ENCODE data around the gene RPL7A.

RPL7A gene

GRCh38 chr9:133304477-133305377 is 43.3 kb upstream of the RPL7A start:
- POLR2A ChIA-PET: interaction anchor here (0.7 kb wide), 1 partner anchor 66 kb away, joined by 4 read pairs; no protein-coding TSS in a partner anchor
- Histone ChIP-seq H3K27me3 (replicated peaks in 2 of 5; ENCODE audit: control insufficient read depth in 4 of 5, insufficient read depth in 5 of 5, low read length in 4 of 5) (peaks cover 0 to 6% (median 0%) of the 10 kb centered on the region in 5 experiments), H3K27ac (ENCODE audit: insufficient read depth in 1 of 2, low read depth in 1 of 2, low read length in 2 of 2, poor library complexity in 1 of 2, severe bottlenecking in 2 of 2) (no peak overlapping the region), H3K36me3 (ENCODE audit: control insufficient read depth in 4 of 4, insufficient read depth in 4 of 4, low read length in 3 of 4) (no peaks in the 10 kb centered on the region), H3K4me3 (ENCODE audit: control insufficient read depth in 1 of 7, extremely low read depth in 1 of 7, insufficient read depth in 4 of 7, low read depth in 2 of 7, low read length in 6 of 7) (no peak overlapping the region), H3K9me3 (ENCODE audit: control extremely low read depth in 1 of 5, control insufficient read depth in 4 of 5, insufficient read depth in 2 of 5, low read depth in 1 of 5, low read length in 4 of 5) (no peaks in the 10 kb centered on the region), H3K4me1 (ENCODE audit: control extremely low read depth in 1 of 4, control insufficient read depth in 4 of 4, insufficient read depth in 4 of 4, low read length in 3 of 4) (no peaks in the 10 kb centered on the region)
- WGBS (ENCODE audit: insufficient coverage): 94% methylated on average over 24 of the region's 38 CpGs
- CTCF ChIA-PET: interaction anchor here (0.7 kb wide), 1 partner anchor 24 kb away, joined by 3 read pairs; no protein-coding TSS in a partner anchor
- DNase-seq: no peak

GRCh38 chr9:133305731-133306130 is 42.3 kb upstream of the RPL7A start:
- ChIA-PET CTCF (interaction anchor here (0.7 to 1.2 kb wide), 2 partner anchors 23 to 30 kb away, joined by 3 read pairs; no protein-coding TSS in a partner anchor), POLR2A (interaction anchor here (0.7 kb wide), 1 partner anchor 67 kb away, joined by 4 read pairs; no protein-coding TSS in a partner anchor)
- no peaks in the 10 kb centered on the region for H3K36me3 ChIP-seq (ENCODE audit: control insufficient read depth in 4 of 4, insufficient read depth in 4 of 4, low read length in 3 of 4)
- no peak overlapping the region for H3K27ac ChIP-seq (ENCODE audit: insufficient read depth in 1 of 2, low read depth in 1 of 2, low read length in 2 of 2, poor library complexity in 1 of 2, severe bottlenecking in 2 of 2)
- H3K4me3 ChIP-seq (ENCODE audit: control insufficient read depth in 1 of 7, extremely low read depth in 1 of 7, insufficient read depth in 4 of 7, low read depth in 2 of 7, low read length in 6 of 7): no peak overlapping the region
- no peaks in the 10 kb centered on the region for H3K4me1 ChIP-seq (ENCODE audit: control extremely low read depth in 1 of 4, control insufficient read depth in 4 of 4, insufficient read depth in 4 of 4, low read length in 3 of 4)
- no peak for DNase-seq
- WGBS (ENCODE audit: insufficient coverage): 84% methylated on average over 17 of the region's 23 CpGs
- no peaks in the 10 kb centered on the region for H3K9me3 ChIP-seq (ENCODE audit: control extremely low read depth in 1 of 5, control insufficient read depth in 4 of 5, insufficient read depth in 2 of 5, low read depth in 1 of 5, low read length in 4 of 5)
- peaks cover 0 to 4% (median 0%) of the 10 kb centered on the region in 5 experiments for H3K27me3 ChIP-seq (replicated peaks in 2 of 5; ENCODE audit: control insufficient read depth in 4 of 5, insufficient read depth in 5 of 5, low read length in 4 of 5)

DNA sequence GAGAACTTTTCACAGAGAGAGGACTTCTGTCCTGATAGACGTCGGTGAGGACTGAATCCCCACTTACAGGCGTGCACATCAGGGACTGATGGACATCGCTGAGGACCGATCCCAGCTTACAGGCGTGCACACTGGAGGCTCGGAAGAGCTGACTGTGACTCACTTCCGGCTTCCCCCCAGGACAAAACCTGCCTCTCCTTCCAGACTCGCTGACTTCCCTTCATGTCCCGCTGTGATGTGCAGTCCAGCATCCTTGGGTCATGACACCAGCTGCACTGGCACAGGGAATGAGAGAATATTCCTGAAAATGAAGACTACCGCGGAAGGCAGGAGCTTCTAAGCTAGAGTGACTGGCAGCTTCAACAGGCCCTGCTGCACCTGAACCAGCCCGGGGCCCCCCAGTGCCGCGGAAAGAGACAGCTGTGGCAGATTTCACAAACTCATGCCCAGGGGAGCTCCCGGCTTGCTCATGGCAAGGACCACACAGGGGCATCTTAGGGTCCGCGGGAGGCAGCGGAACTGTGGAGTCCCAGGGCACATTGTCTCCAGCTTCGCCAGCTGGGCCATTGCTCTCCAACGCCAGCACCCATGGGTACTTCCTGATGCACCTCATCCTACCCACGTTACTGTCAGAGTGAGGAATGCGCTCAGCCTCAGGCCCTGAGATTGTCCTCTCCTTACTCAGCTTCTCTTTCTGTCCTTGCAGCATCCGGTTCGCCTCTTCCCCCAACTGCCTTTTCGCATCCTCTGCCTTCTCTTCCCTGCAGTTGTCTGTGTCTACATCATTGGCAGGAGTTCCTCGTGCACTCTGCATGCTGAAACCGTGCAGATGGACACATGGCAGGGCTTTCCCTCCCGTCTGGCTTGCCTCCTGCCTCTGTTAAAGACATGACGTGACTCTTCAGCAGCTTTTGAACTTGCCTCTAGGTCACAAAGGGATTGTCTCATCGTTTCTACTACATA is 41.5 kb upstream of the RPL7A start:
- Histone ChIP-seq H3K9me3 (ENCODE audit: control extremely low read depth in 1 of 5, control insufficient read depth in 4 of 5, insufficient read depth in 2 of 5, low read depth in 1 of 5, low read length in 4 of 5) (no peaks in the 10 kb centered on the region), H3K27me3 (replicated peaks in 2 of 5; ENCODE audit: control insufficient read depth in 4 of 5, insufficient read depth in 5 of 5, low read length in 4 of 5) (peaks cover 0 to 4% (median 0%) of the 10 kb centered on the region in 5 experiments), H3K36me3 (ENCODE audit: control insufficient read depth in 4 of 4, insufficient read depth in 4 of 4, low read length in 3 of 4) (no peaks in the 10 kb centered on the region), H3K27ac (ENCODE audit: insufficient read depth in 1 of 2, low read depth in 1 of 2, low read length in 2 of 2, poor library complexity in 1 of 2, severe bottlenecking in 2 of 2) (no peak overlapping the region), H3K4me3 (ENCODE audit: control insufficient read depth in 1 of 7, extremely low read depth in 1 of 7, insufficient read depth in 4 of 7, low read depth in 2 of 7, low read length in 6 of 7) (no peak overlapping the region), H3K4me1 (ENCODE audit: control extremely low read depth in 1 of 4, control insufficient read depth in 4 of 4, insufficient read depth in 4 of 4, low read length in 3 of 4) (no peaks in the 10 kb centered on the region)
- CTCF ChIA-PET: interaction anchor here (1.2 kb wide), 1 partner anchor 30 kb away, joined by 3 read pairs; no protein-coding TSS in a partner anchor
- 87% methylated on average over 28 of the region's 31 CpGs for WGBS (ENCODE audit: insufficient coverage)
- POLR2A ChIA-PET: no interaction called here
- no peak for DNase-seq

DNA sequence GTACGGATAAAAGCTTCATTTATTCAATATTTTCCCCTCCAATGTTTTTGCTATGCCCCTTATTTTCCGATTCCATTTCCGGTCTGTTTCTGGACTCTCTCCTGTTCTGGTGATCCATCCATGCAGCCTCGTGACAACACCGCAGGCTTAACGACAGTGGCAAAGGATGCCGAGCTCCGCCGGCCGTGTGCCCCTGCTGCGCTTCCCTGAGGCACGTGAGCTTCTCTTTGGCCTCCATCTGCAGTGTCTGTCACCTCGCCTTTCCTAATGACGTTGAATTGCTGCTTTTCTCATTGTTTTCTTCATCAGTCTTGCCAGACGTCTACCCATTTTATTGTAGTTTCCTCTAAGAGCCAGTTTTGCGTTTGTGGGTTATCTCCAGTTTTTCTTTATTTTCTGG is 40.7 kb upstream of the RPL7A start:
- no peaks in the 10 kb centered on the region for H3K9me3 ChIP-seq (ENCODE audit: control extremely low read depth in 1 of 5, control insufficient read depth in 4 of 5, insufficient read depth in 2 of 5, low read depth in 1 of 5, low read length in 4 of 5)
- WGBS (ENCODE audit: insufficient coverage): 71% methylated on average over 13 of the region's 16 CpGs

DNA sequence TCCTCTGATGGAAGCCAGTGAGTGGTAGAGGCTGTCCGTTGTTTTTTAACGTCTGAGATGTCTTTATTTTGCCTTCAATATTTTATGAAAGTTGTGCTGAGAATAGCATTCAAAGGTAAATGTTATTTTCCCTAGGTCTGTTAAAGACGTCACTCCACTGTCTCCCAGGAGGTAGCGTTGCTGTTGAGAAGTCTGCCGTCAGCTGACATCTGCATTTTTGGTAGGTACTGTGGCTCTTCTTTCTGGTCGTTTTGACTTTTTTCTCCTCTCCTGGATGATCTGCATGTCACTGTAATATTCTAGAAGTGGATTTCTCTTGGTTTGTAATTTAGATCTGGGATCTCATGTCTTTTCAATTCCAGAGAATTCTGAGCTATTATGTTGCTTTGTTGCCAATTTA is 38.4 kb upstream of the RPL7A start:
- Histone ChIP-seq H3K36me3 (ENCODE audit: control insufficient read depth in 4 of 4, insufficient read depth in 4 of 4, low read length in 3 of 4) (no peaks in the 10 kb centered on the region), H3K4me3 (ENCODE audit: control insufficient read depth in 1 of 7, extremely low read depth in 1 of 7, insufficient read depth in 4 of 7, low read depth in 2 of 7, low read length in 6 of 7) (no peak overlapping the region), H3K27me3 (replicated peaks in 2 of 5; ENCODE audit: control insufficient read depth in 4 of 5, insufficient read depth in 5 of 5, low read length in 4 of 5) (peaks cover 0 to 2% (median 0%) of the 10 kb centered on the region in 5 experiments), H3K9me3 (ENCODE audit: control extremely low read depth in 1 of 5, control insufficient read depth in 4 of 5, insufficient read depth in 2 of 5, low read depth in 1 of 5, low read length in 4 of 5) (no peaks in the 10 kb centered on the region), H3K4me1 (ENCODE audit: control extremely low read depth in 1 of 4, control insufficient read depth in 4 of 4, insufficient read depth in 4 of 4, low read length in 3 of 4) (no peaks in the 10 kb centered on the region), H3K27ac (ENCODE audit: insufficient read depth in 1 of 2, low read depth in 1 of 2, low read length in 2 of 2, poor library complexity in 1 of 2, severe bottlenecking in 2 of 2) (no peak overlapping the region)
- DNase-seq: no peak
- ChIA-PET POLR2A (no interaction called here), CTCF (no interaction called here)
- WGBS (ENCODE audit: insufficient coverage): 80% methylated on average over 1 of the region's 6 CpGs

More for the DNA sequence above, 40.7 kb upstream of the RPL7A start:
- Histone ChIP-seq H3K4me3 (ENCODE audit: control insufficient read depth in 1 of 7, extremely low read depth in 1 of 7, insufficient read depth in 4 of 7, low read depth in 2 of 7, low read length in 6 of 7) (no peak overlapping the region), H3K27ac (ENCODE audit: insufficient read depth in 1 of 2, low read depth in 1 of 2, low read length in 2 of 2, poor library complexity in 1 of 2, severe bottlenecking in 2 of 2) (no peak overlapping the region), H3K4me1 (ENCODE audit: control extremely low read depth in 1 of 4, control insufficient read depth in 4 of 4, insufficient read depth in 4 of 4, low read length in 3 of 4) (no peaks in the 10 kb centered on the region), H3K27me3 (replicated peaks in 2 of 5; ENCODE audit: control insufficient read depth in 4 of 5, insufficient read depth in 5 of 5, low read length in 4 of 5) (peaks cover 0 to 2% (median 0%) of the 10 kb centered on the region in 5 experiments), H3K36me3 (ENCODE audit: control insufficient read depth in 4 of 4, insufficient read depth in 4 of 4, low read length in 3 of 4) (no peaks in the 10 kb centered on the region)
- DNase-seq: no peak
- POLR2A ChIA-PET: no interaction called here
- CTCF ChIA-PET: no interaction called here

- Histone ChIP-seq H3K36me3 (ENCODE audit: control insufficient read depth in 4 of 4, insufficient read depth in 4 of 4, low read length in 3 of 4) (no peaks in the 10 kb centered on the region), H3K27ac (ENCODE audit: insufficient read depth in 1 of 2, low read depth in 1 of 2, low read length in 2 of 2, poor library complexity in 1 of 2, severe bottlenecking in 2 of 2) (no peak overlapping the region), H3K9me3 (ENCODE audit: control extremely low read depth in 1 of 5, control insufficient read depth in 4 of 5, insufficient read depth in 2 of 5, low read depth in 1 of 5, low read length in 4 of 5) (no peaks in the 10 kb centered on the region), H3K4me1 (ENCODE audit: control extremely low read depth in 1 of 4, control insufficient read depth in 4 of 4, insufficient read depth in 4 of 4, low read length in 3 of 4) (no peaks in the 10 kb centered on the region), H3K4me3 (ENCODE audit: control insufficient read depth in 1 of 7, extremely low read depth in 1 of 7, insufficient read depth in 4 of 7, low read depth in 2 of 7, low read length in 6 of 7) (no peak overlapping the region), H3K27me3 (replicated peaks in 2 of 5; ENCODE audit: control insufficient read depth in 4 of 5, insufficient read depth in 5 of 5, low read length in 4 of 5) (no peaks in the 10 kb centered on the region)
- no peak for DNase-seq
- ChIA-PET CTCF (no interaction called here), POLR2A (no interaction called here)
- no CpG with 5 or more reads among the region's 2 CpGs for WGBS (ENCODE audit: insufficient coverage)
These were observed 32.0 kb upstream of the RPL7A start for GRCh38 chr9:133315997-133316396.
